ENCODE data around the gene RCVRN. TPM values are rescaled to one million over a fixed set of nuclear protein-coding genes. Genes with fewer than 3 reads are reported as not detected.

RCVRN gene
- total RNA-seq, 1 experiment from 2014 or later: not detected

DNA sequence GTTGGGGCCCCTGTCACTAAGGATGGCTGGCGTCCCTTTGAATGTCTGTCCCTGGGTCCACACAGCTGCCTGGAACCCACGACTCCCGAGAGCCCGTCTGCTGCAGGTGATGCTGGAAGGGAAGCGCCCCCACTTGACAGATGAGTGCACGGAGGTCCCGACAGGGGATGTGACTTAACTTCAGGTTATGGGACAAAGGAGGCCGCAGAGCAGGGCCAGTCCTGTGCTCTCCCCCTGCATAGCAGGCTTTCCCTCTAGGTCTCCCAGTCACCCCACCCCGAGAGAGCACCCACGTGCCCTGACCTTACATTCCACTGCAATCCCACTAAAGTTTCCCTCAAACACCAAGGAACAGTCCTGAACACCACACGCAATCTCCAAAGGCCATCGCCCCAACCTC is 6.0 kb upstream of the RCVRN start:
- Histone ChIP-seq H3K23ac (ENCODE audit: insufficient read length, low read depth, low read length) (no peak overlapping the region), H3K27me3 (ENCODE audit: insufficient read depth, low read length) (no peaks in the 10 kb centered on the region), H3K56ac (ENCODE audit: insufficient read length, low read depth, low read length) (no peak overlapping the region), H3K18ac (ENCODE audit: insufficient read length, low read depth, low read length) (no peak overlapping the region), H3K4ac (ENCODE audit: low read depth, low read length) (no peak overlapping the region), H2BK120ac (ENCODE audit: low read depth, low read length, poor library complexity, severe bottlenecking) (no peak overlapping the region), H3K79me1 (ENCODE audit: insufficient read depth, low read depth, low read length, poor library complexity, severe bottlenecking) (no peaks in the 10 kb centered on the region), H2AFZ (ENCODE audit: low read length) (no peak overlapping the region), H4K91ac (ENCODE audit: insufficient read length, low read depth, low read length) (no peak overlapping the region), H2BK12ac (ENCODE audit: insufficient read length, low read depth, low read length) (no peak overlapping the region), H2AK5ac (ENCODE audit: insufficient read length, low read length) (no peak overlapping the region), H2BK5ac (ENCODE audit: insufficient read length, low read length) (no peak overlapping the region), H4K20me1 (ENCODE audit: control insufficient read depth, insufficient read depth, insufficient read length) (no peaks in the 10 kb centered on the region), H3K14ac (ENCODE audit: insufficient read depth, low read length) (no peak overlapping the region; the same call in 1 of the 2 replicates), H3K79me2 (ENCODE audit: insufficient read depth, low read length) (no peaks in the 10 kb centered on the region), H4K8ac (replicated peaks; ENCODE audit: insufficient read length, low read depth, low read length) (no peak overlapping the region), H3K4me2 (ENCODE audit: insufficient read depth, insufficient read length, low read length) (no peak overlapping the region), H3T11ph (ENCODE audit: low read length) (no peak overlapping the region), H2BK15ac (ENCODE audit: low read depth, low read length) (no peak overlapping the region), H3K9ac (ENCODE audit: extremely low read depth, insufficient read length, low read length) (no peak overlapping the region), H2BK20ac (ENCODE audit: low read depth, low read length, poor library complexity, severe bottlenecking) (no peak overlapping the region), H3K4me1 (ENCODE audit: insufficient read depth, low read length) (no peaks in the 10 kb centered on the region; the same call in 1 of the 2 replicates), H3K23me2 (ENCODE audit: insufficient read length, low read depth, low read length, poor library complexity, severe bottlenecking) (no peaks in the 10 kb centered on the region), H4K5ac (ENCODE audit: insufficient read length, low read depth, low read length) (no peak overlapping the region), H3K9me3 (ENCODE audit: control insufficient read depth, low read depth, low read length) (no peaks in the 10 kb centered on the region), H3K27ac (ENCODE audit: insufficient read length, low read depth, low read length) (no peak overlapping the region)
- TF ChIP-seq, protein P1, sequence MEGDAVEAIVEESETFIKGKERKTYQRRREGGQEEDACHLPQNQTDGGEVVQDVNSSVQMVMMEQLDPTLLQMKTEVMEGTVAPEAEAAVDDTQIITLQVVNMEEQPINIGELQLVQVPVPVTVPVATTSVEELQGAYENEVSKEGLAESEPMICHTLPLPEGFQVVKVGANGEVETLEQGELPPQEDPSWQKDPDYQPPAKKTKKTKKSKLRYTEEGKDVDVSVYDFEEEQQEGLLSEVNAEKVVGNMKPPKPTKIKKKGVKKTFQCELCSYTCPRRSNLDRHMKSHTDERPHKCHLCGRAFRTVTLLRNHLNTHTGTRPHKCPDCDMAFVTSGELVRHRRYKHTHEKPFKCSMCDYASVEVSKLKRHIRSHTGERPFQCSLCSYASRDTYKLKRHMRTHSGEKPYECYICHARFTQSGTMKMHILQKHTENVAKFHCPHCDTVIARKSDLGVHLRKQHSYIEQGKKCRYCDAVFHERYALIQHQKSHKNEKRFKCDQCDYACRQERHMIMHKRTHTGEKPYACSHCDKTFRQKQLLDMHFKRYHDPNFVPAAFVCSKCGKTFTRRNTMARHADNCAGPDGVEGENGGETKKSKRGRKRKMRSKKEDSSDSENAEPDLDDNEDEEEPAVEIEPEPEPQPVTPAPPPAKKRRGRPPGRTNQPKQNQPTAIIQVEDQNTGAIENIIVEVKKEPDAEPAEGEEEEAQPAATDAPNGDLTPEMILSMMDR (conservative IDR thresholded peaks at IDR 0.05): no peak
- H3K9me3 Mint-ChIP-seq: peaks cover 0 to 2% of the 10 kb centered on the region in 2 experiments; a peak in 2 of 5 replicates
- no peaks in the 10 kb centered on the region; a peak in 1 of 7 replicates for H3K36me3 Mint-ChIP-seq (ENCODE audit: insufficient read depth in 1 of 3, low read depth in 3 of 3)
- peaks cover 14 to 27% of the 10 kb centered on the region in 2 experiments for H3K4me1 Mint-ChIP-seq
- WGBS (ENCODE audit: extremely low coverage, insufficient read length, low lambda C conversion rate): no CpG with 5 or more reads among the region's 12 CpGs
- peaks cover 10% of the 10 kb centered on the region for H3K27me3 Mint-ChIP-seq (ENCODE audit: low read depth)
- no peak overlapping the region for H3K27ac Mint-ChIP-seq
- no peak overlapping the region for H3K4me3 Mint-ChIP-seq
- no peak for DNase-seq

All from H9 (cell line).